ENCODE data around the gene TEX13B.
A peak's percentile ranks its signal among the peaks of the same experiment; 100 is the strongest.

Gene TEX13B

GRCh38 chrX:107940095-107940494 lies 42.1 kb downstream of the TEX13B start:
- DNase-seq (ENCODE audit: low read depth), result no peak
- H3K4me3 ChIP-seq (ENCODE audit: control insufficient read depth, low read depth, low read length), result no peak overlapping the region
- no peak for TF ChIP-seq CTCF (conservative IDR thresholded peaks at IDR 0.05; ENCODE audit: control insufficient read depth, insufficient read depth, low read depth, low read length)

- DNase-seq (ENCODE audit: low read depth), result no peak
- no peak for TF ChIP-seq CTCF (conservative IDR thresholded peaks at IDR 0.05; ENCODE audit: control insufficient read depth, insufficient read depth, low read depth, low read length)
- peak overlapping the region; percentile 45 for H3K4me3 ChIP-seq (ENCODE audit: control insufficient read depth, low read depth, low read length)
Observed at GRCh38 chrX:107936434-107936730, 45.8 kb downstream of the TEX13B start.

GRCh38 chrX:107935664-107936433 lies 46.3 kb downstream of the TEX13B start:
- DNase-seq (ENCODE audit: low read depth), result peak; percentile 20
- no peak for TF ChIP-seq CTCF (conservative IDR thresholded peaks at IDR 0.05; ENCODE audit: control insufficient read depth, insufficient read depth, low read depth, low read length)
- peak overlapping the region; percentile 45 for H3K4me3 ChIP-seq (ENCODE audit: control insufficient read depth, low read depth, low read length)

- no peak for TF ChIP-seq CTCF (conservative IDR thresholded peaks at IDR 0.05; ENCODE audit: control insufficient read depth, insufficient read depth, low read depth, low read length)
- peak overlapping the region; percentile 45 for H3K4me3 ChIP-seq (ENCODE audit: control insufficient read depth, low read depth, low read length)
- peak; percentile 79 for DNase-seq (ENCODE audit: low read depth)
Observed at GRCh38 chrX:107935200-107935599, 47.0 kb downstream of the TEX13B start.

- H3K4me3 ChIP-seq (ENCODE audit: control insufficient read depth, low read depth, low read length), result no peak overlapping the region
- no peak for DNase-seq (ENCODE audit: low read depth)
- no peak for TF ChIP-seq CTCF (conservative IDR thresholded peaks at IDR 0.05; ENCODE audit: control insufficient read depth, insufficient read depth, low read depth, low read length)
Observed at GRCh38 chrX:107934262-107934661, 47.9 kb downstream of the TEX13B start.
